Stimulated activated CD4-positive, alpha-beta T cell treated with anti-CD3 and anti-CD28 coated beads, TNF-alpha, amount 100 ng/mL, for 4 hours (primary cell): Measurements from ENCODE around the gene ABHD4.
"Not testable (repeated sequence)": the region's sequence is repeated elsewhere in the genome, so short reads cannot be mapped to it uniquely, and the experiment has no call there.

ENCODE experiments used
- DNase-seq, 3 experiments: peaks; one replicate each; pipeline ENCODE4 v3.0.0-alpha.2; 2020; ENCODE audit warnings: low read depth in 3 of 3

The ABHD4 gene

GRCh38 chr14:22598099-22598895 is at the start of gene ABHD4:
TSS of gene ABHD4 (plus strand) at chr14:22598300. CDS start at chr14:22598307, 7 bp downstream.
- peak in 1 of 3 experiments; percentile 15 for DNase-seq

- DNase-seq, result no peak
Observed at GRCh38 chr14:22549324-22549962, 48.7 kb upstream of the ABHD4 start.

DNA sequence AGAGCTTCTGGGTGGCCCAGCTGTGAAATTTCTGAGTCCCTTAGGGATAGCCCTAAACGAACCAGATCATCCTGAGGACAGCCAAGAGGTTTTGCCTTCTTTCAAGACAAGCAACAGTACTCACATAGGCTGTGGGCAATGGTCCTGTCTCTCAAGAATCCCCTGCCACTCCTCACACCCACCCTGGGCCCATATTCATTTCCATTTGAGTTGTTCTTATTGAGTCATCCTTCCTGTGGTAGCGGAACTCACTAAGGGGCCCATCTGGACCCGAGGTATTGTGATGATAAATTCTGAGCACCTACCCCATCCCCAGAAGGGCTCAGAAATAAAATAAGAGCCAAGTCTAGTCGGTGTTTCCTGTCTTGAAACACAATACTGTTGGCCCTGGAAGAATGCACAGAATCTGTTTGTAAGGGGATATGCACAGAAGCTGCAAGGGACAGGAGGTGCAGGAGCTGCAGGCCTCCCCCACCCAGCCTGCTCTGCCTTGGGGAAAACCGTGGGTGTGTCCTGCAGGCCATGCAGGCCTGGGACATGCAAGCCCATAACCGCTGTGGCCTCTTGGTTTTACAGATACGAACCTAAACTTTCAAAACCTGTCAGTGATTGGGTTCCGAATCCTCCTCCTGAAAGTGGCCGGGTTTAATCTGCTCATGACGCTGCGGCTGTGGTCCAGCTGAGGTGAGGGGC is 48.0 kb upstream of the ABHD4 start:
- DNase-seq, result peak in 1 of 3 experiments; percentile 52

DNA sequence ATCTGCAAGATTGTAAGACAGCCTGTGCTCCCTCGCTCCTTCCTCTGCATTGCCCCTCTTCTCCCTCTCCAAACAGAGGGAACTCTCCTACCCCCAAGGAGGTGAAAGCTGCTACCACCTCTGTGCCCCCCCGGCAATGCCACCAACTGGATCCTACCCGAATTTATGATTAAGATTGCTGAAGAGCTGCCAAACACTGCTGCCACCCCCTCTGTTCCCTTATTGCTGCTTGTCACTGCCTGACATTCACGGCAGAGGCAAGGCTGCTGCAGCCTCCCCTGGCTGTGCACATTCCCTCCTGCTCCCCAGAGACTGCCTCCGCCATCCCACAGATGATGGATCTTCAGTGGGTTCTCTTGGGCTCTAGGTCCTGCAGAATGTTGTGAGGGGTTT is 46.5 kb upstream of the ABHD4 start:
- DNase-seq, result no peak

DNA sequence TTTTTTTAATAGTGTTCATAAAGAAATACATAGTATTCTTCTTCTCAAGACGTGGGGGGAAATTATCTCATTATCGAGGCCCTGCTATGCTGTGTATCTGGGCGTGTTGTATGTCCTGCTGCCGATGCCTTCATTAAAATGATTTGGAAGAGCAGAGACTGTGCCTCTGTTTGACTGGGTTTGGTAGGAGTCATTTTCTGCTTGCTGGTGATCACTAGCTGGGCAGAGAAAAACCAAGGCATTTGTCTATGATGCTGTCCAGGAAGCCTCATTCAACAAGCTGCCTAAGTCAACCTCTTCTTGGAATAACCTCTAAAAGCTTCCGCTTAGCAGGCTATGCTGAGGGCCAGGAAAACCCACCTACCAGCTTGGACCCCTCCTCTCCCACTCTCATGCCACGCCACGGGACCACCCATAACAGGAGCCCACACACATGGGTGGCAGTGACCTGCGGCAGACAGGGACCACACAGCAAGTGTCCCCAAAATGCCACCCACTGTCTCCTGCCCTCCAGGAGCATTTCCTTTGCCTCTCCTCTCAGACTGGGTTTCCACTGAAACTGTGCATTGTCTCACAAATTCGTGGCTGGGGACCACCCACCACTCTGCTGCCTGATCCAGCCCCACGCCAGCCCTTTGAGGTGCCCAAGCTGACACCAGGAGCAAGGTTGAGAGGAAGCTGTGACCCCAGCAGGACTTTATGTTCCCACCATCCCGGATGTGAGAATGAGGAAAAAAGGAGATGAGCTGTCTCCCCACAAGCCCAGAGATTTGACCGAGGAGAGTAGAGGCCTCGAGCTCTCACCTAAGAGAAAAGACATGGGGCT is 45.9 kb upstream of the ABHD4 start:
- no peak for DNase-seq

DNA sequence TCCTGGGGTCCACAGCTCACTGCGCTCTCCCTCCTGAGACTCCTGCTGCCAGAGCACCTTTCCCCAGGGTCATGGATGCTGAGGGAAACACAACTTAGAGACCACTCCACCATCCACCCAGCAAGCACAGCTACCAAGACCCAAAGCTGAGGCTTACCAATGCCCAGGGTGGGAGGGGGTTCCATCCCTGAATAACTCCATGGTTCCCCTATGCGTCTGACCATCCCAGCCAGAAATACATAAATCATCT is 45.3 kb upstream of the ABHD4 start:
- DNase-seq, result no peak

DNA sequence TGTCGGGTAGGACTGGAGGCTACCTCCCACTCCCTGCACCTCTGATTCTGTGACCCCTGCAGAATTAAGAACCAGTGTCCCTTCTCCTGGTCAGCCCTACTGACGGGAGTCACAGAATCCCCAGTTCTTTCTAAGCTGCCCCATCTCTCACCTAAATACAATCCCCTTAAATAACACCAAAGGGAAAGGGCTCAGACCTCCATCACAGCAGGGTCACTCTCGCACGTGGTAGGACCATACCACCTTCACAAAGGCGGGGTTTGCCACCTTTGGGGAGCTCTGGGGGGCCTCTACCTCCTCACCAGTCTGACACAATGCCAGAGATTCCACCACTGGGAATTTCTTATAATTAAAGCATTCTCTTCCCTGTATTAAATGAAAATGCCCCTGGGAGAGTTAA is 44.7 kb upstream of the ABHD4 start:
- DNase-seq, result no peak

DNA sequence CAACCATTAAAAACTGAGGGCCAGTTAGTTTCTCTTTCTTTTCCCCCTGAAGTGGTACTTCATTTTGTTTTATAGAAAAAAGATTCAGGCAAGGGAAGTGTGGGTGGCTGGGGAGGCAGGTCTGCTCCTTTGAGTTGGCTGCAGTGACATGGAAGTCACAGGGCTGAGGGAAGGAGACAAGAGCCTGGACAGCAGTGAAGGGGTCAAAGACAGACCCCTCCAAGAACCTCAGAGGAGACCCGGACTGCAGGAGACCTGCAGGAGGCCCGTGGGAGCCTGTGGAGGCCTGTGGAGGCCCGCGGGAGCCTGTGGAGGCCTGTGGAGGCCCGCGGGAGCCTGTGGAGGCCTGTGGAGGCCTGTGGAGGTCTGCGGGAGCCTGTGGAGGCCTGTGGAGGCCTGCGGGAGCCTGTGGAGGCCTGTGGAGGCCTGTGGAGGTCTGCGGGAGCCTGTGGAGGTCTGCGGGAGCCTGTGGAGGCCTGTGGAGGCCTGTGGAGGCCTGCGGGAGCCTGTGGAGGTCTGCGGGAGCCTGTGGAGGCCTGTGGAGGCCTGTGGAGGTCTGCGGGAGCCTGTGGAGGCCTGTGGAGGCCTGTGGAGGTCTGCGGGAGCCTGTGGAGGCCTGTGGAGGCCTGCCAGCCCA is 44.1 kb upstream of the ABHD4 start:
- DNase-seq, result not testable (repeated sequence)

DNA sequence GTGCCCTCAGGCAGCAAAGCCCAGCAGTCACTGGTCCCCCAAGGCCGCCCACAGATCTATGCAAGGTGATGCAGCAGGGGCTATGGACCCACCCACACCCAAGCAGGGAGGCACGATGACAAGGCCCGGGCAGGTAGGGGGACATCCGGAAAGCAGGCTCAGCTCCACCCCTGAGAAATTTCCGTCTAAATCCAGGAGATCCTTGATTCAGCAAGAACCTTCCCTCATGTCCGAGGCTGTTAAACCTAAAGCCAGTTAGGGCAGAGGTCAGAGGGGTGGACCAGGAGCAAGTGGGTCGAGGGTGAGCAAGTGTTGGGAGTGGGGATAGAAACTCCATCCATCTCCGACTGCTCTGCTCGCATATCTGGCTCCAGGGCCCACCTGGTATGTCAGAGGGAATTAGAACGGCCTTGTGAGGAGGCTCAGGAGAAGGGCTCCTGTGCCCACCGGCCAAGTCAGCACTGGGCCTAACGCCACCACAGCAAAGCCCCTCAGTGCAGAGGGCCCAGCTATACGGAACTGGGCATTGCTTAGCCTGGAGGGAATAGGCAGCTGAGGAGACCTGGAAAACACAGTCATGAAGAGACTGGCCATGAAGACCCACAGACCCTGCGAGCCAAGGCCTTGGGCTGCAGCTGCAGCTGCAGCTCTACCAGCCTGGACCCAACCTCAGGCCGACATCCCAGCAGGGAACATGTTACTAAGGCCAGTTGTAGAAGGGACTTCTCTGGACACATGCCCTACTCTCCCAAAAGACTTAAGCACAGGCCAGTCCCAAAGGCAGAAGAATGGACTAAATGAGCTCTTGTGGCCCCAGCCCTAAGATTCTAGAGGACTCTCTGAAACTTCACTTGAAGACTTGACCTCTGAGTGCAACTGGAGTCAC is 43.4 kb upstream of the ABHD4 start:
- DNase-seq, result no peak

DNA sequence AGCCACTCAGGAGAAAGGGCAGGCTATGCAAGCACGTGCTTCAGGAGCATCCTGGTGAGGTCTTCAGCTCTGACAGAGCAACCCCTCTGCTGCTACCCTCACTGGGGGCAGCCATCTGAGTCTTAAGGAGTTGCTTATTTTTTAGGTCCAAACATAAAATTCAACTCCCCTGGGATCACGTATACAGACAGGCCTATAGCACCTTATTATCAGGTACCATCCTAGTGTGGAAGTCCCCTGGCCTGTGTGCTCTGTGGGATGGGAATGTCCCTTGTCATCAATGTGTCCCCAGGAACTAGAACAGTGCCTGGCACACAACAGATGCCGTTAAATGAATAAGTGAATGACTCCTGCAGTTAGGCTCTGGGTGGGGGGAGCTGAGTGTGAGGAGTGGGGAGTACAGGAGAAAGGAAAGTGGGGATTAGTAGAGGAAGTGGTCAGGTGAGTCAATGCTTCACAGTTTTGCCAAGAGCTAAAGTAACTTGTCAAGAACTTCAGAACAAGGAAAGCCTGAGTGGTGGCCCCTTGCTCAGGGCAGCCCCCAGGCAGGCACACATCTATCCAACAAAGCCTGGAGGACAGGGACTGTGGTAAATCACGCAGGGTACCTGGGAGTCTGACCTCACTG is 42.6 kb upstream of the ABHD4 start:
- DNase-seq, result peak in 2 of 3 experiments; percentile 53 to 54

DNA sequence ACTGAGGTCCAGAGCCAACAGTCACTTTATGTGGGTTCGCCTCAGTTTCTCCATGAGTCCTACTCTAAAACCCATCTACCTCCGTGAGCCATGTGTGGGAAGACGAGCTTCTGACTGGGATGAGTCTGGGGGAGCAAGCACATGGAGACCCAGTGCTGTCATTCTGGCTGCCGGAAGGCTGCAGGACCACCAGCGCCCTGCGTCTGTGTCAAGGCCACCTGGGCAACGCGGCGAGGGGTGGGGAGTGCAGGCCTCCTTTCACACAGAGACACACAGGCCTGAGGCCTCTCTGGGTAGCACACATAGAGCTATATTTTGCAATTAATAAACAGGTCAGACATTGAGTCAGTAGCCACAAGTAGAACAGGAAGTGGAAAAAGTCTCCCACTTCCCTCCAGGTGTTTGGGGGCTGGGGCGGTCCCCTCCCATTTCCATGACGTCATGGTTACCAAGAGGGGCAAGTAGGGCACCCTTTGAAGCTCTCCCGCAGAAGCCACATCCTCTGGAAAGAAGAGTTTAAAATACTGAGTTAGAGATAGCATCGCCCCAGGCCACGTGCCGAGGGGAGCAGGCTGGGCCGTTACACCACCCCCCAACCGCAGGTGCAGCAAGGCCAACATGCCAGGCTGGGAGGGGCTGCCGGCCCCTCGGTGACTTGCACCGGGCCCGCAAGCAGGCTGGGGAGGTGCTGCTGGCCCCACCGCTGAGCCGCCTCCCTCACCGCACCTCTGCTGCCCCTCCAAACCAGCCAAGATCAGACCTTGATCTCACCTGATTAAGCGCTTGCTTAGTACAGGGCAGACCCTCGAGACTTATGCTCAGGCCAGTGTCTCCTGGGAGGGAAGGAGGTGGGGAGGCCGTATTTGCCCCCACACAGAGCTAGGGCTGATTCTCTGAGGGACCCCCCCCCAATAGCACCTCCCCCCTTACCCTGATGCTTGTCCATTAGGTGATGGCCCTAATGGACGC is 41.8 kb upstream of the ABHD4 start:
- peak; percentile 83 to 95 (median 92) for DNase-seq

DNA sequence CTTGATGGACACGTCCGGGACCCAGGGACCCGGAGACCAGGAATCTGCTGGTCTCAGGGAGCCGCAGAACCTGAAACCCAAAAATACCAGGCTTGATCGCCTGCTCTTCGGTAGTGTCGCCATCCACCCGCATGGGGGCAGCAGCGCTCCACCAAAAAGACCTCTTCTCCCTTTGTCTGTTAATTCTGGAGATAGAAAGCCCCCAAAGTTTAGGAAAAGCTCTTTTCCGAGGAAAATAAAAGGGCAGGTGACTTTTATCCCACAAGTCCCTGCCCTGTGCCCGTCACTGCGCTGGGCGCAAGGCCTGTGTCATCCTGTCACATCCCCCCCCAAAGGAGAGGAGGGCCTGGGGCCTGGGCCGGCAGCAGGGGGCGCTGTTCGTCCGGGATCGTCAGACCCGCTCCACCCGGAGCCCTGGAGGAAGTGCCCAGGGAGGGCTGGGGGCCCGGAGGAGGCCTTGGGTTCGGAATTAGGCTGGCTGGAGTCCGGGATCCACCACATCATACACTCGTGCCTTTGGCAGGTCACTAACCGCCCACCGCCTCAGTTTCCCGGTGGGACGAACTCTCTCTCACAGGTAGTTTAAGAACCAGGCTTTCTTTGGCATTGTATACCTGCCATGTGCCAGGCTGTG is 41.0 kb upstream of the ABHD4 start:
- DNase-seq, result peak; percentile 86 to 98 (median 90)

GRCh38 chr14:22557846-22558220 is 40.3 kb upstream of the ABHD4 start:
- DNase-seq, result no peak

DNA sequence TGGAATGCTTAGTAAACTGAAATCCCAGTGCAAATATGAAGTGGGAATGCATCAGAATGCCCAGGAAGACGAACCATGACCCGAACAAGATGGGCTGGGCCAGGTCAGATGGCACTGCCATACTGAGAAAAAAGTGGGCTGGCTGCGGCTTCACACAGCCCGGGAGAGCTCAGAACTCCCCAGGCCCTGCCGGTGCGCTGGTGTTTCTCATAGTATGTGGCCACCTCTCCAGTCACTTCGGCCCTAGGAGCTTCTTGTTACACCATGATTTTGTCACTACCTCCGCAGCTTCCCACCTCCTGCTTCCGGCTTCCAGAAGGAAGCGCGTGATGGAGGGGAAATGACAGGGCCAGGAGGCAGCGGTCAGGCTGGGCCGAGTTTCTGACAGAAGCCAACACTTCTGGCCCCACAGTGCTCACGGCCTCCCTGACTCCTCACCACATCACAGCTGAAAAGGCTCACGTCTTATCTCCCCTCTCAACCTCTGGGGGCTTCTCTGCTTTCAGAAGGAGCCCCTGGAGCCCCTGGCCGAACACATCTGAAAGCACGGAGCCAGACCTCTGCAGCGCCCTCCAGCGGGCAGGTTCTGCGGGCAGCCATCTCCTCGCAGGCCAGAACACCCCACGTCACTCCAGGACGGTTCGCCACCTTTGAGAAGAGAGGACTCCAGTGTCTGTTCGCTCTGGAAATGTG is 39.7 kb upstream of the ABHD4 start:
- no peak for DNase-seq

- no peak for DNase-seq
Observed at GRCh38 chr14:22559041-22559440, 39.1 kb upstream of the ABHD4 start.

DNA sequence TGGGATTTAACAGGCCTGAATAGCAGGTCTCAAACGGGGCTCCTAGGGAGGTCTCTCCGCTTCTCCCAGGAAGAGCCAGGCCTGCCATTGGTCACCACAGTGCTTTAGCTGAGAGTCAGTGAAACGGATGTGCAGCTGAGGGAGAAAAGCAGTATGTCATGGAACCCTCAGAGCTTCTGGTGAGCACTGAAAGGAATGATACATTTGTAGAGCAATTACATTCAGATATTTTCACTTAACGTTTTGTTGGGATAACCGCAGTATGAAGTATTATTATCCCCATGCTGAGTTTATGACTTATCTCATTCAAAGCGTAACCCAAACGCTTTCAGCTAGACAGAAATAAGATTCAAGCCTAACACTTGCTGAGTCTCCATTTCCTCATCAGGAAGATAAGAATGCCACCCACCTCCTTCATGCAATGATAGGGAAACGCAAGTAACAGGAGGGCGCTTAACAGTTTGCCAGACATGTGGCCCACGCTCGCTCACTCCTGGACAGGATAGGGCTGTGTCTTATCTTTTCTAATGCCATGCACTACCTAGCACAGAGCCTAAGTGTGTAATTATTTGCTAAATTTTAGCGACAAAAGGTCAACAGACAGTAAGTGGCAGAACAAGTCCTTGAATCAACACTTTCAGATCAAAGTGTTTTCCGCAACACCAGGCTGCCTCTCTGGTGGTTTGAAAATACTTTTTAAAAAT is 37.3 kb upstream of the ABHD4 start:
- no peak for DNase-seq

DNA sequence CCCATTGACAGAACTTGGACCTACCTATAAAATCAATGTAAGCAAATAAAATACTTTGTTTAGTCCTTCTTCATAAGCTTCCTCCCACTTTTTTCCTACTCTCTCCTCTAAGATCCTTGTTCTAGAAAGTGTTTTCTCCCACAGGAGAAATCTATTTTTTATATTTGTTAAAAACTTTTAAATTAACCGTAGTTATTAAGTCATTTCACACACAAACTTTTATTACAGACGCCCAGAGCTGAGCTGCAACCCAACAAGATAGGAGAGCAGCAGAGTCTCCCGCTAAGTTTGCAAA is 36.8 kb upstream of the ABHD4 start:
- DNase-seq, result no peak
